Esophagus squamous epithelium (tissue), 4 donors: Measurements from ENCODE around the gene PFDN4.

ENCODE experiments used
- POLR2A ChIP-seq, 4 donors: fragments of 450-650 bp; IDR thresholded peaks; one replicate each; pipeline ENCODE4 v1.6.1; 2017; ENCODE audit warnings: antibody characterized with exemption in 4 of 4, mild to moderate bottlenecking in 4 of 4, moderate library complexity in 3 of 4
- TF ChIP-seq, protein P1 (sequence below), 6 experiments: fragments of 450-650 bp in 4 of 6; fragments of 200-600 bp in 2 of 6; sonication (generic) in 2 of 6; IDR thresholded peaks; one replicate each; pipeline ENCODE4 v1.5.1; 2016 to 2019; ENCODE audit warnings: antibody characterized with exemption in 6 of 6, mild to moderate bottlenecking in 4 of 6, moderate library complexity in 4 of 6

DNA sequence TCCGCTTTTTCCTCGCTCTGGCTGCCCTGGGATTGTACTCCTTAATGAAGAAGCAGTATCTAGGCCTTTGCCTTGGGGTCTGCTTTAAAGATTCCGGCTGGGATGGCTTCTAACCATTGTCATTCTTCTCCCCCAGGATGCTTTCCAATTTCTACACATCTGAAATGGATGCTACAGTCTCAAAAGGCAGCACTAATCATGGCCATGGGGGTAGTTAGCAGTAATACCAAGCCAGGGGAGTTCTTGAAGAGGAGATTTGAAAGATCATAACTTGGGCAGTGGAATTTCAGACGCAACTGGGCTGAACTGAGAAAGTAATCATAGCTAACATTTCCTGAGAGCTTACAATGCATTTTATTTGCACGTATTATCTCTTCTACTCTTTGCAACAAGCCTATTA is 3.4 kb upstream of the PFDN4 start:
- TF ChIP-seq, protein P1, sequence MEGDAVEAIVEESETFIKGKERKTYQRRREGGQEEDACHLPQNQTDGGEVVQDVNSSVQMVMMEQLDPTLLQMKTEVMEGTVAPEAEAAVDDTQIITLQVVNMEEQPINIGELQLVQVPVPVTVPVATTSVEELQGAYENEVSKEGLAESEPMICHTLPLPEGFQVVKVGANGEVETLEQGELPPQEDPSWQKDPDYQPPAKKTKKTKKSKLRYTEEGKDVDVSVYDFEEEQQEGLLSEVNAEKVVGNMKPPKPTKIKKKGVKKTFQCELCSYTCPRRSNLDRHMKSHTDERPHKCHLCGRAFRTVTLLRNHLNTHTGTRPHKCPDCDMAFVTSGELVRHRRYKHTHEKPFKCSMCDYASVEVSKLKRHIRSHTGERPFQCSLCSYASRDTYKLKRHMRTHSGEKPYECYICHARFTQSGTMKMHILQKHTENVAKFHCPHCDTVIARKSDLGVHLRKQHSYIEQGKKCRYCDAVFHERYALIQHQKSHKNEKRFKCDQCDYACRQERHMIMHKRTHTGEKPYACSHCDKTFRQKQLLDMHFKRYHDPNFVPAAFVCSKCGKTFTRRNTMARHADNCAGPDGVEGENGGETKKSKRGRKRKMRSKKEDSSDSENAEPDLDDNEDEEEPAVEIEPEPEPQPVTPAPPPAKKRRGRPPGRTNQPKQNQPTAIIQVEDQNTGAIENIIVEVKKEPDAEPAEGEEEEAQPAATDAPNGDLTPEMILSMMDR (IDR thresholded peaks at IDR 0.05): no peak
- TF ChIP-seq POLR2A (IDR thresholded peaks at IDR 0.05): no peak
